Sigmoid colon (tissue), 7 donors: ENCODE measurements around the gene OPN4. TPM values are rescaled to one million over a fixed set of nuclear protein-coding genes. Genes with fewer than 3 reads are reported as not detected.

Experiments
- DNase-seq: peaks from one replicate; pipeline ENCODE4 v3.0.0-alpha.2; 2019
- H3K27ac ChIP-seq, 4 donors: fragments of 200-600 bp; sonication (generic); one replicate each; pipeline ENCODE4 v1.5.1; 2016 to 2019; ENCODE audit warnings: mild to moderate bottlenecking in 1 of 4
- H3K27me3 ChIP-seq, 3 donors: fragments of 200-600 bp; sonication (generic); one replicate each; pipeline ENCODE4 v1.5.1; 2019; ENCODE audit warnings: mild to moderate bottlenecking in 1 of 3
- H3K36me3 ChIP-seq, 4 donors: fragments of 200-600 bp; sonication (generic); one replicate each; pipeline ENCODE4 v1.5.1; 2016 to 2019
- H3K4me1 ChIP-seq, 4 donors: fragments of 200-600 bp; sonication (generic); one replicate each; pipeline ENCODE4 v1.5.1; 2017 to 2019
- H3K4me3 ChIP-seq, 4 donors: fragments of 200-600 bp; sonication (generic); one replicate each; pipeline ENCODE4 v1.5.1; 2017 to 2019; ENCODE audit warnings: mild to moderate bottlenecking in 2 of 4, moderate library complexity in 1 of 4
- H3K9me3 ChIP-seq, 4 donors: fragments of 200-600 bp in 3 of 4; sonication (generic) in 3 of 4; one replicate each; pipeline versions ENCODE4 v1.5.1 to v1.6.1; 2013 to 2019
- CTCF ChIP-seq, 4 experiments: fragments of 450-650 bp in 3 of 4; fragments of 200-600 bp in 1 of 4; IDR thresholded peaks; one replicate each; pipeline ENCODE4 v1.5.1; 2016 to 2019; ENCODE audit warnings: antibody characterized with exemption in 4 of 4, mild to moderate bottlenecking in 3 of 4, moderate library complexity in 2 of 4
- EP300 ChIP-seq, 4 donors: sonication (generic); formaldehyde crosslinking; IDR thresholded peaks; one replicate each; pipeline ENCODE4 v1.6.1; 2017; ENCODE audit warnings: antibody characterized with exemption in 4 of 4
- POLR2A ChIP-seq, 2 donors: fragments of 450-650 bp; IDR thresholded peaks; one replicate each; pipeline ENCODE4 v1.6.1; 2016; ENCODE audit warnings: antibody characterized with exemption in 2 of 2, mild to moderate bottlenecking in 2 of 2, moderate library complexity in 2 of 2
- POLR2AphosphoS5 ChIP-seq, 4 donors: sonication (generic); formaldehyde crosslinking; IDR thresholded peaks; one replicate each; pipeline ENCODE4 v1.6.1; 2017; ENCODE audit warnings: antibody characterized with exemption in 4 of 4
- WGBS, 2 donors: extraction: QIAGEN DNeasy Blood & Tissue Kit; methylation state at CpG; one replicate each; pipeline ENCODE4 v1.1.7; 2013; 5-methylcytosine and 5-hydroxymethylcytosine counted together
- intact Hi-C: fragments of 100-400 bp; cut with DNase I; formaldehyde crosslinking; loops from one replicate; pipeline ENCODE4 v1.15.1; 2023
- polyA plus RNA-seq, 3 donors: library from polyadenylated mRNA; stranded (reverse); fragments of 200-250 nt; gene quantifications; one replicate each; pipeline ENCODE4 v1.2.3, GENCODE V29; 2013
- total RNA-seq, 4 donors: library from RNA; depleted of rRNA; stranded (reverse); fragments of >200 nt; gene quantifications; one replicate each; pipeline ENCODE4 v1.1.0, GENCODE V29; 2016
- donor health status: healthy with polysubstance abuse.
- donor health status: Bipolar disorder and iron deficiency.
- donor health status: healthy.

The OPN4 gene
- total and polyA plus RNA-seq, 7 donors, result 0.04 TPM; not detected in 6

GRCh38 chr10:86710987-86711512 is 56.7 kb downstream of the OPN4 start:
- intact Hi-C loops, result loop anchor here (1.0 kb wide), 2 partner anchors 46 to 188 kb away; no protein-coding TSS in a partner anchor
- peak; percentile 76 to 88 (median 80) for TF ChIP-seq CTCF (IDR thresholded peaks at IDR 0.05)
- peak; percentile 44 to 77 for TF ChIP-seq POLR2A (IDR thresholded peaks at IDR 0.05)
- peak; percentile 84 to 94 (median 88) for TF ChIP-seq POLR2AphosphoS5 (IDR thresholded peaks at IDR 0.05)
- TF ChIP-seq EP300 (IDR thresholded peaks at IDR 0.05), result no peak

GRCh38 chr10:86711513-86712316 is 57.4 kb downstream of the OPN4 start:
- intact Hi-C loops, result loop anchor here (1.0 kb wide), 2 partner anchors 46 to 188 kb away; no protein-coding TSS in a partner anchor
- Histone ChIP-seq H3K27ac (peak overlapping the region; percentile 93 to 99 (median 96)), H3K4me1 (peaks cover 0 to 32% (median 22%) of the 10 kb centered on the region in 4 donors), H3K36me3 (peaks cover 0 to 6% (median 0%) of the 10 kb centered on the region in 4 donors), H3K4me3 (peak overlapping the region; percentile 45 to 82 (median 66)), H3K9me3 (no peaks in the 10 kb centered on the region), H3K27me3 (no peaks in the 10 kb centered on the region)
- 1% methylated on average over 82 of the region's 82 CpGs for WGBS, 2 donors
- peak; percentile 80 for DNase-seq
- no peak for TF ChIP-seq CTCF (IDR thresholded peaks at IDR 0.05)
- no peak for TF ChIP-seq EP300 (IDR thresholded peaks at IDR 0.05)
- TF ChIP-seq POLR2AphosphoS5 (IDR thresholded peaks at IDR 0.05), result peak in 3 of 4 donors; percentile 20 to 48 (median 33)
- TF ChIP-seq POLR2A (IDR thresholded peaks at IDR 0.05), result no peak

More at GRCh38 chr10:86710987-86711512, 56.7 kb downstream of the OPN4 start:
- peak overlapping the region; percentile 45 to 82 (median 66) for H3K4me3 ChIP-seq
- peaks cover 0 to 12% (median 0%) of the 10 kb centered on the region in 4 donors for H3K36me3 ChIP-seq
- no peaks in the 10 kb centered on the region for H3K27me3 ChIP-seq
- H3K9me3 ChIP-seq, result no peaks in the 10 kb centered on the region
- peak; percentile 97 for DNase-seq
- peaks cover 0 to 32% (median 22%) of the 10 kb centered on the region in 4 donors for H3K4me1 ChIP-seq
- 5 to 6% methylated on average over 46 of the region's 46 CpGs for WGBS, 2 donors
- H3K27ac ChIP-seq, result peak overlapping the region; percentile 93 to 99 (median 96)

- Histone ChIP-seq H3K36me3 (peaks cover 0 to 6% (median 0%) of the 10 kb centered on the region in 4 donors), H3K27ac (peak overlapping the region; percentile 93 to 99 (median 96)), H3K9me3 (no peaks in the 10 kb centered on the region), H3K4me1 (peaks cover 0 to 32% (median 22%) of the 10 kb centered on the region in 4 donors), H3K4me3 (peak overlapping the region; percentile 45 to 82 (median 66)), H3K27me3 (no peaks in the 10 kb centered on the region)
- intact Hi-C loops, result no loop called here
- TF ChIP-seq CTCF (IDR thresholded peaks at IDR 0.05) (no peak), POLR2AphosphoS5 (IDR thresholded peaks at IDR 0.05) (no peak), EP300 (IDR thresholded peaks at IDR 0.05) (no peak), POLR2A (IDR thresholded peaks at IDR 0.05) (no peak)
- no peak for DNase-seq
- 50 to 56% methylated on average over 9 of the region's 9 CpGs for WGBS, 2 donors
Measured at GRCh38 chr10:86712317-86712707, 58.0 kb downstream of the OPN4 start.

- intact Hi-C loops, result no loop called here
Measured at GRCh38 chr10:86715156-86715795, 60.9 kb downstream of the OPN4 start.

More at GRCh38 chr10:86715156-86715795, 60.9 kb downstream of the OPN4 start:
- Histone ChIP-seq H3K27me3 (no peaks in the 10 kb centered on the region), H3K4me3 (no peak overlapping the region), H3K9me3 (no peaks in the 10 kb centered on the region), H3K4me1 (peaks cover 0 to 19% (median 18%) of the 10 kb centered on the region in 4 donors), H3K36me3 (peaks cover 0 to 16% (median 8%) of the 10 kb centered on the region in 4 donors), H3K27ac (peak overlapping the region in 3 of 4 donors; percentile 40 to 99 (median 46))
- WGBS, 2 donors, result 76 to 86% methylated on average over 6 of the region's 6 CpGs
- TF ChIP-seq POLR2A (IDR thresholded peaks at IDR 0.05), result no peak
- TF ChIP-seq EP300 (IDR thresholded peaks at IDR 0.05), result no peak
- TF ChIP-seq CTCF (IDR thresholded peaks at IDR 0.05), result no peak
- TF ChIP-seq POLR2AphosphoS5 (IDR thresholded peaks at IDR 0.05), result no peak
- DNase-seq, result peak; percentile 63
